ENCODE measurements around the gene TUBGCP2.
A peak's percentile ranks its signal among the peaks of the same experiment; 100 is the strongest.
"Not testable (repeated sequence)": the region's sequence is repeated elsewhere in the genome, so short reads cannot be mapped to it uniquely, and the experiment has no call there.

TUBGCP2 gene

GRCh38 chr10:133237241-133237587, 71.5 kb downstream of the TUBGCP2 start:
- Histone ChIP-seq H2AK5ac (ENCODE audit: low read length) (no peak overlapping the region), H3K18ac (ENCODE audit: low read length) (peak overlapping the region; percentile 1), H3K4me2 (ENCODE audit: low read length) (peak overlapping the region; percentile 57), H3K27ac (ENCODE audit: low read depth, low read length) (no peak overlapping the region), H2BK120ac (ENCODE audit: low read depth, low read length) (peak overlapping the region; percentile 1), H3K9ac (ENCODE audit: low read length) (peak overlapping the region; percentile 77), H3K56ac (ENCODE audit: low read length) (peak overlapping the region; percentile 90), H4K8ac (ENCODE audit: low read depth, low read length) (no peak overlapping the region), H2BK5ac (ENCODE audit: low read length) (no peak overlapping the region), H3K27me3 (ENCODE audit: insufficient read depth, low read length, poor library complexity) (peaks cover 14% of the 10 kb centered on the region), H3K79me2 (ENCODE audit: control insufficient read depth, insufficient read depth, low read length) (no peaks in the 10 kb centered on the region), H3K36me3 (ENCODE audit: control insufficient read depth, insufficient read depth, low read length) (no peaks in the 10 kb centered on the region), H3K4me1 (ENCODE audit: control insufficient read depth, low read depth, low read length) (peaks cover 3% of the 10 kb centered on the region), H3K4ac (ENCODE audit: low read depth, low read length) (peak overlapping the region; percentile 22), H3K79me1 (ENCODE audit: low read length) (no peaks in the 10 kb centered on the region), H3K23ac (ENCODE audit: low read length) (peak overlapping the region; percentile 6), H3K4me3 (ENCODE audit: low read length) (no peak overlapping the region), H4K5ac (ENCODE audit: low read length) (no peak overlapping the region), H2BK15ac (replicated peaks; ENCODE audit: low read depth) (no peak overlapping the region)
- no CpG with 5 or more reads among the region's 32 CpGs for WGBS (ENCODE audit: extremely low coverage, insufficient coverage, low lambda C conversion rate)
- no peak for DNase-seq

GRCh38 chr10:133236401-133237240, 72.1 kb downstream of the TUBGCP2 start:
- H3K4ac ChIP-seq (ENCODE audit: low read depth, low read length), result peak overlapping the region; percentile 22
- H2AK5ac ChIP-seq (ENCODE audit: low read length), result no peak overlapping the region
- peak overlapping the region; percentile 1 for H2BK120ac ChIP-seq (ENCODE audit: low read depth, low read length)
- DNase-seq, result no peak
- no peak overlapping the region for H4K5ac ChIP-seq (ENCODE audit: low read length)
- peak overlapping the region; percentile 57 for H3K4me2 ChIP-seq (ENCODE audit: low read length)
- no peaks in the 10 kb centered on the region for H3K36me3 ChIP-seq (ENCODE audit: control insufficient read depth, insufficient read depth, low read length)
- H3K4me1 ChIP-seq (ENCODE audit: control insufficient read depth, low read depth, low read length), result peaks cover 3% of the 10 kb centered on the region
- no peak overlapping the region for H2BK5ac ChIP-seq (ENCODE audit: low read length)
- H3K9ac ChIP-seq (ENCODE audit: low read length), result peak overlapping the region; percentile 77
- no peak overlapping the region for H4K8ac ChIP-seq (ENCODE audit: low read depth, low read length)
- no peaks in the 10 kb centered on the region for H3K79me1 ChIP-seq (ENCODE audit: low read length)
- peak overlapping the region; percentile 42 for H3K18ac ChIP-seq (ENCODE audit: low read length)
- no CpG with 5 or more reads among the region's 103 CpGs for WGBS (ENCODE audit: extremely low coverage, insufficient coverage, low lambda C conversion rate)
- peak overlapping the region; percentile 24 for H3K4me3 ChIP-seq (ENCODE audit: low read length)
- H2BK15ac ChIP-seq (replicated peaks; ENCODE audit: low read depth), result no peak overlapping the region
- H3K56ac ChIP-seq (ENCODE audit: low read length), result peak overlapping the region; percentile 90
- H3K23ac ChIP-seq (ENCODE audit: low read length), result peak overlapping the region; percentile 99
- no peaks in the 10 kb centered on the region for H3K79me2 ChIP-seq (ENCODE audit: control insufficient read depth, insufficient read depth, low read length)
- H3K27me3 ChIP-seq (ENCODE audit: insufficient read depth, low read length, poor library complexity), result peaks cover 19% of the 10 kb centered on the region
- no peak overlapping the region for H3K27ac ChIP-seq (ENCODE audit: low read depth, low read length)

- WGBS (ENCODE audit: extremely low coverage, insufficient coverage, low lambda C conversion rate), result no CpG with 5 or more reads among the region's 18 CpGs
- Histone ChIP-seq H4K8ac (ENCODE audit: low read depth, low read length) (no peak overlapping the region), H3K9ac (ENCODE audit: low read length) (peak overlapping the region; percentile 13)
These were observed 72.7 kb downstream of the TUBGCP2 start for GRCh38 chr10:133235932-133236331.

GRCh38 chr10:133235265-133235855, 73.3 kb downstream of the TUBGCP2 start:
- Histone ChIP-seq H3K4me2 (ENCODE audit: low read length) (no peak overlapping the region), H3K4me3 (ENCODE audit: low read length) (no peak overlapping the region), H3K18ac (ENCODE audit: low read length) (peak overlapping the region; percentile 47), H3K36me3 (ENCODE audit: control insufficient read depth, insufficient read depth, low read length) (no peaks in the 10 kb centered on the region), H3K23ac (ENCODE audit: low read length) (no peak overlapping the region), H3K4me1 (ENCODE audit: control insufficient read depth, low read depth, low read length) (peaks cover 3% of the 10 kb centered on the region), H4K5ac (ENCODE audit: low read length) (no peak overlapping the region), H3K79me2 (ENCODE audit: control insufficient read depth, insufficient read depth, low read length) (no peaks in the 10 kb centered on the region), H3K79me1 (ENCODE audit: low read length) (no peaks in the 10 kb centered on the region), H3K4ac (ENCODE audit: low read depth, low read length) (no peak overlapping the region), H2BK120ac (ENCODE audit: low read depth, low read length) (no peak overlapping the region), H3K56ac (ENCODE audit: low read length) (peak overlapping the region; percentile 22), H2BK5ac (ENCODE audit: low read length) (no peak overlapping the region), H2AK5ac (ENCODE audit: low read length) (no peak overlapping the region), H3K27ac (ENCODE audit: low read depth, low read length) (no peak overlapping the region), H3K27me3 (ENCODE audit: insufficient read depth, low read length, poor library complexity) (peaks cover 31% of the 10 kb centered on the region), H2BK15ac (replicated peaks; ENCODE audit: low read depth) (no peak overlapping the region), H3K9ac (ENCODE audit: low read length) (no peak overlapping the region), H4K8ac (ENCODE audit: low read depth, low read length) (no peak overlapping the region)
- no CpG with 5 or more reads among the region's 48 CpGs for WGBS (ENCODE audit: extremely low coverage, insufficient coverage, low lambda C conversion rate)
- no peak for DNase-seq

More at GRCh38 chr10:133235932-133236331, 72.7 kb downstream of the TUBGCP2 start:
- no peak overlapping the region for H2AK5ac ChIP-seq (ENCODE audit: low read length)
- no peak for DNase-seq
- peaks cover 3% of the 10 kb centered on the region for H3K4me1 ChIP-seq (ENCODE audit: control insufficient read depth, low read depth, low read length)
- H2BK5ac ChIP-seq (ENCODE audit: low read length), result no peak overlapping the region
- H3K27me3 ChIP-seq (ENCODE audit: insufficient read depth, low read length, poor library complexity), result peaks cover 26% of the 10 kb centered on the region
- no peaks in the 10 kb centered on the region for H3K36me3 ChIP-seq (ENCODE audit: control insufficient read depth, insufficient read depth, low read length)
- H2BK15ac ChIP-seq (replicated peaks; ENCODE audit: low read depth), result no peak overlapping the region
- no peak overlapping the region for H3K23ac ChIP-seq (ENCODE audit: low read length)
- H2BK120ac ChIP-seq (ENCODE audit: low read depth, low read length), result no peak overlapping the region
- H3K4me2 ChIP-seq (ENCODE audit: low read length), result no peak overlapping the region
- H4K5ac ChIP-seq (ENCODE audit: low read length), result no peak overlapping the region
- H3K4me3 ChIP-seq (ENCODE audit: low read length), result no peak overlapping the region
- H3K79me1 ChIP-seq (ENCODE audit: low read length), result no peaks in the 10 kb centered on the region
- H3K79me2 ChIP-seq (ENCODE audit: control insufficient read depth, insufficient read depth, low read length), result no peaks in the 10 kb centered on the region
- H3K4ac ChIP-seq (ENCODE audit: low read depth, low read length), result no peak overlapping the region
- H3K18ac ChIP-seq (ENCODE audit: low read length), result peak overlapping the region; percentile 47
- no peak overlapping the region for H3K27ac ChIP-seq (ENCODE audit: low read depth, low read length)
- peak overlapping the region; percentile 90 for H3K56ac ChIP-seq (ENCODE audit: low read length)

- H3K56ac ChIP-seq (ENCODE audit: low read length); H3K4ac ChIP-seq (ENCODE audit: low read depth, low read length); H3K4me1 ChIP-seq (ENCODE audit: control insufficient read depth, low read depth, low read length); H3K18ac ChIP-seq (ENCODE audit: low read length); H4K8ac ChIP-seq (ENCODE audit: low read depth, low read length); DNase-seq; H3K36me3 ChIP-seq (ENCODE audit: control insufficient read depth, insufficient read depth, low read length); H3K79me1 ChIP-seq (ENCODE audit: low read length); H4K5ac ChIP-seq (ENCODE audit: low read length); H3K4me2 ChIP-seq (ENCODE audit: low read length); H3K9ac ChIP-seq (ENCODE audit: low read length); H3K79me2 ChIP-seq (ENCODE audit: control insufficient read depth, insufficient read depth, low read length); H2AK5ac ChIP-seq (ENCODE audit: low read length); H2BK120ac ChIP-seq (ENCODE audit: low read depth, low read length); H2BK5ac ChIP-seq (ENCODE audit: low read length); H3K4me3 ChIP-seq (ENCODE audit: low read length); H2BK15ac ChIP-seq (replicated peaks; ENCODE audit: low read depth); H3K23ac ChIP-seq (ENCODE audit: low read length); H3K27ac ChIP-seq (ENCODE audit: low read depth, low read length): not testable (repeated sequence)
- no CpG with 5 or more reads among the region's 10 CpGs for WGBS (ENCODE audit: extremely low coverage, insufficient coverage, low lambda C conversion rate)
- H3K27me3 ChIP-seq (ENCODE audit: insufficient read depth, low read length, poor library complexity), result peaks cover 32% of the 10 kb centered on the region
These were observed 73.9 kb downstream of the TUBGCP2 start for GRCh38 chr10:133234796-133235195.

Data from mesendoderm (in vitro differentiated cells).